Measurements from ENCODE around the gene BIK.

DNA sequence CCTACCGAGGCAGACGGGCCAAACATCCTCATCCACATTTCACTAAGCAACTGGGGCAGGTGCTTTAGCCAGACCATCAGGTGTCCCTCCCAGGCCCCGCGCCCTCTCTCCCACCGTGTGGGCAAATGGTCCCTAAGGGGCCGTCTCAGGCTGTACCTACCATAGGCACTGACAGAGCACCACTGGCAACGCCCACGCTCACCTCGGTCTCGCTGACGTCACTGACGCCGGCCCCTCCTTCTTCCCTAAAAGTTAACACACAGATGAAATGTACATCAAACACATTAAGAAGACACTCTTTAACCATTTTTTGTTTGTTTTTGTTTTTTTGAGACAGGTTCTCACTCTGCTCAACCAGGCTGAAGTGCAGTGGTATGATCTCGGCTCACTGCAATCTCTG lies 30.8 kb upstream of the BIK start:
- TF ChIP-seq, protein P1, sequence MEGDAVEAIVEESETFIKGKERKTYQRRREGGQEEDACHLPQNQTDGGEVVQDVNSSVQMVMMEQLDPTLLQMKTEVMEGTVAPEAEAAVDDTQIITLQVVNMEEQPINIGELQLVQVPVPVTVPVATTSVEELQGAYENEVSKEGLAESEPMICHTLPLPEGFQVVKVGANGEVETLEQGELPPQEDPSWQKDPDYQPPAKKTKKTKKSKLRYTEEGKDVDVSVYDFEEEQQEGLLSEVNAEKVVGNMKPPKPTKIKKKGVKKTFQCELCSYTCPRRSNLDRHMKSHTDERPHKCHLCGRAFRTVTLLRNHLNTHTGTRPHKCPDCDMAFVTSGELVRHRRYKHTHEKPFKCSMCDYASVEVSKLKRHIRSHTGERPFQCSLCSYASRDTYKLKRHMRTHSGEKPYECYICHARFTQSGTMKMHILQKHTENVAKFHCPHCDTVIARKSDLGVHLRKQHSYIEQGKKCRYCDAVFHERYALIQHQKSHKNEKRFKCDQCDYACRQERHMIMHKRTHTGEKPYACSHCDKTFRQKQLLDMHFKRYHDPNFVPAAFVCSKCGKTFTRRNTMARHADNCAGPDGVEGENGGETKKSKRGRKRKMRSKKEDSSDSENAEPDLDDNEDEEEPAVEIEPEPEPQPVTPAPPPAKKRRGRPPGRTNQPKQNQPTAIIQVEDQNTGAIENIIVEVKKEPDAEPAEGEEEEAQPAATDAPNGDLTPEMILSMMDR (IDR thresholded peaks at IDR 0.05), result no peak
- TF ChIP-seq POLR2AphosphoS5 (IDR thresholded peaks at IDR 0.05), result no peak
